Duodenal mucosa (tissue), 2 donors: ENCODE results near the gene TP53INP2.
"Not testable (repeated sequence)": the region's sequence is repeated elsewhere in the genome, so short reads cannot be mapped to it uniquely, and the experiment has no call there.

Source experiments
- H3K27ac ChIP-seq: one replicate; pipeline ENCODE4 v1.7.0; 2013; ENCODE audit warnings: low read depth, low read length
- H3K27me3 ChIP-seq, 2 donors: one replicate each; pipeline ENCODE4 v1.7.0; 2013; ENCODE audit warnings: low read length in 2 of 2, control low read depth in 1 of 2; ENCODE audit not compliant: insufficient read depth in 2 of 2, control insufficient read depth in 1 of 2
- H3K36me3 ChIP-seq, 2 donors: one replicate each; pipeline ENCODE4 v1.7.0; 2013; ENCODE audit warnings: low read length in 2 of 2, control low read depth in 1 of 2; ENCODE audit not compliant: insufficient read depth in 2 of 2, control insufficient read depth in 1 of 2
- H3K4me1 ChIP-seq, 2 donors: one replicate each; pipeline ENCODE4 v1.7.0; 2013; ENCODE audit warnings: low read length in 2 of 2, control low read depth in 1 of 2; ENCODE audit not compliant: insufficient read depth in 2 of 2, control insufficient read depth in 1 of 2
- H3K4me3 ChIP-seq, 2 donors: one replicate each; pipeline ENCODE4 v1.7.0; 2013; ENCODE audit warnings: low read length in 2 of 2, low read depth in 1 of 2
- H3K9ac ChIP-seq, 2 donors: one replicate each; pipeline ENCODE4 v1.7.0; 2013; ENCODE audit warnings: low read length in 2 of 2, low read depth in 1 of 2
- H3K9me3 ChIP-seq, 2 donors: one replicate each; pipeline ENCODE4 v1.7.0; 2013; ENCODE audit warnings: low read length in 2 of 2, control low read depth in 1 of 2; ENCODE audit not compliant: control insufficient read depth in 1 of 2

TP53INP2 gene

GRCh38 chr20:34704177-34705007 lies at the start of gene TP53INP2:
TSS of gene TP53INP2 (plus strand) at chr20:34704344. CDS start at chr20:34708740, 4,396 bp downstream.
- Histone ChIP-seq H3K4me3 (peak within 1 kb of the TSS; percentile 86 to 93), H3K36me3 (no peaks in the 10 kb centered on the region), H3K9me3 (no peaks in the 10 kb centered on the region), H3K9ac (peak within 1 kb of the TSS; percentile 79 to 96), H3K4me1 (peaks cover 37 to 41% of the 10 kb centered on the region in 2 donors), H3K27me3 (no peaks in the 10 kb centered on the region), H3K27ac (peak within 1 kb of the TSS; percentile 100)

- H3K9me3 ChIP-seq, H3K4me1 ChIP-seq: not testable (repeated sequence)
These were observed 45.5 kb upstream of the TP53INP2 start for GRCh38 chr20:34658654-34659053.

GRCh38 chr20:34661811-34662210 lies 42.3 kb upstream of the TP53INP2 start:
- not testable (repeated sequence) for H3K4me1 ChIP-seq, H3K27me3 ChIP-seq, H3K27ac ChIP-seq, H3K9ac ChIP-seq, H3K36me3 ChIP-seq, H3K9me3 ChIP-seq, H3K4me3 ChIP-seq

More at GRCh38 chr20:34658654-34659053, 45.5 kb upstream of the TP53INP2 start:
- H3K4me3 ChIP-seq, H3K27ac ChIP-seq, H3K9ac ChIP-seq, H3K27me3 ChIP-seq, H3K36me3 ChIP-seq: not testable (repeated sequence)

GRCh38 chr20:34663213-34663943 lies 40.8 kb upstream of the TP53INP2 start:
- Histone ChIP-seq H3K4me3 (no peak overlapping the region), H3K9ac (no peak overlapping the region), H3K9me3 (no peaks in the 10 kb centered on the region), H3K27ac (no peak overlapping the region), H3K36me3 (no peaks in the 10 kb centered on the region), H3K27me3 (no peaks in the 10 kb centered on the region), H3K4me1 (no peaks in the 10 kb centered on the region)

- H3K27ac ChIP-seq, H3K36me3 ChIP-seq, H3K9me3 ChIP-seq, H3K27me3 ChIP-seq, H3K4me3 ChIP-seq, H3K4me1 ChIP-seq, H3K9ac ChIP-seq: not testable (repeated sequence)
These were observed 39.4 kb upstream of the TP53INP2 start for GRCh38 chr20:34664751-34665150.

GRCh38 chr20:34669094-34669493 lies 35.0 kb upstream of the TP53INP2 start:
- H3K36me3 ChIP-seq, result no peaks in the 10 kb centered on the region
- H3K9ac ChIP-seq, result no peak overlapping the region
- no peak overlapping the region for H3K4me3 ChIP-seq
- no peaks in the 10 kb centered on the region for H3K4me1 ChIP-seq
- H3K27me3 ChIP-seq, result no peaks in the 10 kb centered on the region
- H3K27ac ChIP-seq, result no peak overlapping the region
- no peaks in the 10 kb centered on the region for H3K9me3 ChIP-seq

- H3K27ac ChIP-seq, result no peak overlapping the region
- H3K9ac ChIP-seq, result no peak overlapping the region
- no peaks in the 10 kb centered on the region for H3K27me3 ChIP-seq
- no peaks in the 10 kb centered on the region for H3K36me3 ChIP-seq
- H3K4me3 ChIP-seq, result no peak overlapping the region
- no peaks in the 10 kb centered on the region for H3K9me3 ChIP-seq
- H3K4me1 ChIP-seq, result peaks cover 0 to 10% of the 10 kb centered on the region in 2 donors
These were observed 30.7 kb upstream of the TP53INP2 start for GRCh38 chr20:34673412-34673811.

GRCh38 chr20:34675561-34675960 lies 28.6 kb upstream of the TP53INP2 start:
- Histone ChIP-seq H3K4me1 (peaks cover 0 to 10% of the 10 kb centered on the region in 2 donors), H3K4me3 (peak overlapping the region in 1 of 2 donors; percentile 90), H3K27ac (no peak overlapping the region), H3K36me3 (no peaks in the 10 kb centered on the region), H3K9me3 (no peaks in the 10 kb centered on the region), H3K9ac (no peak overlapping the region), H3K27me3 (no peaks in the 10 kb centered on the region)

GRCh38 chr20:34675993-34676641 lies 28.0 kb upstream of the TP53INP2 start:
- H3K9ac ChIP-seq, result peak overlapping the region; percentile 21 to 50
- H3K9me3 ChIP-seq, result no peaks in the 10 kb centered on the region
- H3K4me3 ChIP-seq, result peak overlapping the region; percentile 81 to 90
- H3K36me3 ChIP-seq, result no peaks in the 10 kb centered on the region
- no peaks in the 10 kb centered on the region for H3K27me3 ChIP-seq
- H3K4me1 ChIP-seq, result peaks cover 0 to 10% of the 10 kb centered on the region in 2 donors
- H3K27ac ChIP-seq, result no peak overlapping the region
